OCI-LY3 (cell line): ENCODE data around the gene MIOX.

ENCODE experiments used
- H2AFZ ChIP-seq: fragments of 200-600, 300-600 bp; shearing (Covaris generic); 2 replicates; pipeline ENCODE4 v1.6.0; 2014; ENCODE audit warnings: antibody characterized with exemption, low read depth, low read length
- H3K27ac ChIP-seq: fragments of 200-600, 300-600 bp; sonication (generic); 2 replicates; pipeline ENCODE4 v1.5.1; 2014; ENCODE audit warnings: mild to moderate bottlenecking, low read length, moderate library complexity, mixed read lengths
- H3K27me3 ChIP-seq: fragments of 200-600, 300-600 bp; sonication (generic); 2 replicates; pipeline ENCODE4 v1.6.1; 2014; ENCODE audit warnings: low read depth, low read length, mixed read lengths
- H3K36me3 ChIP-seq: fragments of 200-600, 300-600 bp; sonication (generic); replicated peaks from 2 replicates; pipeline ENCODE3; 2014; ENCODE audit warnings: low read depth, low read length, mixed read lengths
- H3K4me1 ChIP-seq: fragments of 300-600, 200-600 bp; sonication (generic); 2 replicates; pipeline ENCODE4 v1.6.1; 2014; ENCODE audit warnings: low read length, mixed read lengths
- H3K4me2 ChIP-seq: fragments of 200-600, 300-600 bp; sonication (generic); 2 replicates; pipeline ENCODE4 v1.6.1; 2014; ENCODE audit warnings: low read length, mixed read lengths
- H3K4me3 ChIP-seq: fragments of 300-600, 200-600 bp; sonication (generic); 2 replicates; pipeline ENCODE4 v1.5.1; 2014; ENCODE audit warnings: antibody characterized with exemption, mild to moderate bottlenecking, low read length, moderate library complexity
- H3K79me2 ChIP-seq: fragments of 300-600, 200-600 bp; shearing (Covaris generic); 2 replicates; pipeline ENCODE4 v1.6.1; 2014; ENCODE audit warnings: mild to moderate bottlenecking, low read length, mixed read lengths
- H3K9ac ChIP-seq: fragments of 300-600, 200-600 bp; shearing (Covaris generic); 2 replicates; pipeline ENCODE4 v1.6.0; 2014; ENCODE audit warnings: mild to moderate bottlenecking, low read length, moderate library complexity
- H3K9me3 ChIP-seq: fragments of 200-600, 300-600 bp; shearing (Covaris generic); 2 replicates; pipeline ENCODE4 v1.6.1; 2014; ENCODE audit warnings: low read length, mixed read lengths; ENCODE audit not compliant: insufficient read depth
- H4K20me1 ChIP-seq: fragments of 200-600, 300-600 bp; sonication (generic); 2 replicates; pipeline ENCODE4 v1.6.1; 2016; ENCODE audit warnings: low read length, mixed read lengths; ENCODE audit not compliant: insufficient read depth
- CTCF ChIP-seq: fragments of 200-600, 300-600 bp; sonication (generic); IDR thresholded peaks from 2 replicates; pipeline ENCODE4 v1.5.1; 2014; ENCODE audit warnings: antibody characterized with exemption, low read length, low read depth
- EZH2phosphoT487 ChIP-seq: fragments of 200-600 bp; shearing (Covaris generic); IDR thresholded peaks from 2 replicates; pipeline ENCODE4 v1.6.1; 2018; ENCODE audit warnings: antibody characterized with exemption, mixed run types, low read depth

The MIOX gene

DNA sequence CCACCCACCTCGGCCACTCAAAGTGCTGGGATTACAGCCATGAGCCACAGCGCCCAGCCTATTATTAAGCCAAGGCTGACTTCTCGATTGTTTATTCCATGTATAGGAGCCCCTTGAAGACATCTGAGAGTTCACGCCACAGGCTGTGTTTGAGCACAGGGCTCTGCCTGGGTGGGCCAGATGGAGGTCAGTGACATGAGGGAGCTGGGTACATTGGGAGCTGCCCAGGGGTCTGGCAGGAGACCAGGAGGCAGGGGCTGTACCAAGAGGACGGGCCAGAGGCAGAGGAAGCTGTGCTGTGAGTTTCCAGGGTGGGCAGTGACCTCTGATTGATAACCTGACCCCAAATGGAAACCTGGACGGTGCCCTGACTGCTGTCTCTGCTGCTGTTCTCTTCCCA is 15.4 kb downstream of the MIOX start:
- Histone ChIP-seq H3K4me2 (no peak overlapping the region), H3K4me1 (peaks cover 5% of the 10 kb centered on the region; the same call in 1 of the 2 replicates), H4K20me1 (no peaks in the 10 kb centered on the region), H3K27me3 (no peaks in the 10 kb centered on the region), H3K79me2 (peaks cover 10% of the 10 kb centered on the region), H2AFZ (no peak overlapping the region), H3K9ac (no peak overlapping the region), H3K9me3 (no peaks in the 10 kb centered on the region), H3K27ac (no peak overlapping the region), H3K36me3 (no peaks in the 10 kb centered on the region), H3K4me3 (no peak overlapping the region)
- TF ChIP-seq EZH2phosphoT487 (no peak), CTCF (no peak)

DNA sequence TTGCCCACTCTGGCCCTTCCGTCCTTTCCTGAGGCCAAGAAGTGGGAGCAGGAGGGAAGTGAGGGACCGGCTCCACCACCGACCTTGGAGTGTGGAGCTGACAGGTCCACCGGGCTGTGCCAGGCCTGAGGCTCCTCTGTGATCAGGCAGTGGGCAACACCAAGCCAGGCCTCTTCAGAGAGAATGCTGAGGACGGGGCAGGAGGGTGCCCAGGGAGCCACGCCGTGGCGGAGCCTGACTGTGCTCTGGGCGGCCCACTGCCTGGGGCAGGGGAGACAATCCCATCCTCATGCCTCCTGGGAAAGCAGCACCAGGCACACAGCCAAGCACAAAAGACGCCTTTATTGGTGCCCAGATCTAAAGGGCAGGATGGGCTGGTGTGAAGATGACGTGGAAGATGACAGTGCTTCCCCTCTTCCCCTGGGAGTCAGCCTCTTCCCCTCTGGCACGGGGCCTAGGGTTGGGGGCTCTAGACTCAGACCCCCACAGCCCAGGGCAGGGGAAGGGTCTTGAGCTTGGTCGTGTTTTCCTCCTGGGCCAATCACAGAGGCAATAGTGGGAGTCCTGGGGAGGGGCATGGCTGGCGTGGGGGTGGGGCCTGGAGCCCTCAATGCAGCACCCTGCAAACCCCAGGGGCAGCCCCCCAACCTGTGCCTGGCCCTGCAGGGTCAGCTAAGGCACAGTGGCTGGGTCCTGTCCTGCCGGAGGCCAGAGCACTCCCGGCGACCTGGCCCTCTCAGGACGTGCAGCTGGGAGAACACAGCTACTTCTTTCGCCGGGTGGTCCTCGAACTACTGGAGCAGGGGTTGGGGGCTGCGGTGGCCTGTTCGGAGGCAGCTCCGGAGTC is 16.2 kb downstream of the MIOX start:
- TF ChIP-seq EZH2phosphoT487 = no peak
- TF ChIP-seq CTCF = no peak
- no peak overlapping the region for H3K4me3 ChIP-seq
- H3K9me3 ChIP-seq = no peaks in the 10 kb centered on the region
- peaks cover 5% of the 10 kb centered on the region; the same call in 1 of the 2 replicates for H3K4me1 ChIP-seq
- no peaks in the 10 kb centered on the region for H3K27me3 ChIP-seq
- H3K9ac ChIP-seq = no peak overlapping the region
- no peak overlapping the region for H3K27ac ChIP-seq
- peaks cover 13% of the 10 kb centered on the region for H3K79me2 ChIP-seq
- H3K36me3 ChIP-seq = no peaks in the 10 kb centered on the region
- H2AFZ ChIP-seq = no peak overlapping the region
- H4K20me1 ChIP-seq = no peaks in the 10 kb centered on the region
- H3K4me2 ChIP-seq = no peak overlapping the region

DNA sequence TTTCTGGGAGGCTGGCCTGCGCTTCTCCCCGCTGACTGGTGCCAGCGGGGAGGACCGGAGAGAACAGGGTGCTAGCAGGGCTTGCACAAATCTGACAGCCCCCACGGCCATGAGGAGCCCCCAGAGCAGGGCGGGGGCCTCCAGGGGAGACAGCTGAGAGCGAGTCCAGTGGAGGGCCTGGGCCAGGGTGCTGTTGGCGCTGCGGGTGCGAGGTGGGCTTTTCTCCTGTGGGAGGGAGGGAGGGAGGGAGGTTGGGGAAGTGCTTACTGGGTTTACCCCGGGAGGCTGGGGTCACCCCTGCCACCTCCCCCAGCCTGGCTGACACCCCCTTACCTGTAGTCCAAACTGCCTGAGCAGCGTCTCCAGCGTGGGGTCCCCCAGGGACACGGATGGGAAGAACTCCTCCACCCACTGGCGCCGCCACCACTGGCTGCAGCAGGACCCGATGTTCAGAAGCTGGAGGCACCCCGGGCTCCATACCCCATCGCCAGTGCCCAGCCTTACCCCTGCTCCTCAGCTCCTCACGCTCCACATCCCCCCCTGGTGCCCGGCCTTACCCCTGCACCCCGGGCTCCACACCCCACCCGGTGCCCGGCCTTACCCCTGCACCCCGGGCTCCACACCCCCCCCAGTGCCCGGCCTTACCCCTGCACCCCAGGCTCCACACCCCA is 17.0 kb downstream of the MIOX start:
- Histone ChIP-seq H2AFZ (no peak overlapping the region), H3K27me3 (no peaks in the 10 kb centered on the region), H3K79me2 (peaks cover 16% of the 10 kb centered on the region), H3K9ac (no peak overlapping the region), H4K20me1 (0 out of 2 replicates have a peak, but pooled peaks cover under 1% of the 10 kb centered on the region), H3K4me1 (peaks cover 5% of the 10 kb centered on the region; the same call in 1 of the 2 replicates), H3K4me2 (no peak overlapping the region), H3K9me3 (no peaks in the 10 kb centered on the region), H3K27ac (no peak overlapping the region), H3K4me3 (no peak overlapping the region), H3K36me3 (no peaks in the 10 kb centered on the region)
- TF ChIP-seq EZH2phosphoT487 = no peak
- 0 out of 2 replicates have a peak, but pooled peaks have one; percentile 7 for TF ChIP-seq CTCF
